ENCODE measurements around the gene SLC6A13. TPM values are rescaled to one million over a fixed set of nuclear protein-coding genes. Genes with fewer than 3 reads are reported as not detected.

The SLC6A13 gene
- polyA plus RNA-seq, 1 donor (not counting 4 experiments of a cell fraction or from before 2014, with no cell fraction given) = 0.33 TPM

- Histone ChIP-seq H2AFZ (ENCODE audit: control insufficient read depth, low read length) (no peak overlapping the region), H3K27me3 (ENCODE audit: control insufficient read depth, extremely low read depth, insufficient read depth, low read length) (peaks cover 18% of the 10 kb centered on the region), H4K20me1 (ENCODE audit: control insufficient read depth, extremely low read depth, insufficient read depth, low read length) (no peaks in the 10 kb centered on the region), H3K9ac (ENCODE audit: control insufficient read depth, extremely low read depth, insufficient read depth, low read length) (no peak overlapping the region), H3K79me2 (ENCODE audit: control insufficient read depth, insufficient read depth, low read length) (no peaks in the 10 kb centered on the region), H3K36me3 (ENCODE audit: control insufficient read depth in 2 of 2, extremely low read depth in 1 of 2, insufficient read depth in 2 of 2, low read length in 2 of 2) (no peaks in the 10 kb centered on the region), H3K27ac (ENCODE audit: control insufficient read depth, insufficient read depth, low read length) (no peak overlapping the region), H3K9me3 (ENCODE audit: control insufficient read depth, low read depth, low read length) (no peaks in the 10 kb centered on the region), H3K4me1 (ENCODE audit: control insufficient read depth, extremely low read depth, insufficient read depth, low read length) (no peaks in the 10 kb centered on the region), H3K4me2 (ENCODE audit: control insufficient read depth, extremely low read depth, insufficient read depth, low read depth, low read length) (no peak overlapping the region), H3K9me1 (ENCODE audit: control insufficient read depth, extremely low read depth, insufficient read depth, low read length) (no peaks in the 10 kb centered on the region), H3K4me3 (ENCODE audit: control insufficient read depth in 2 of 3, extremely low read depth in 1 of 3, insufficient read depth in 2 of 3, low read depth in 1 of 3, low read length in 3 of 3) (no peak overlapping the region)
- FAIRE-seq = no peak
- TF ChIP-seq CTCF (optimal IDR thresholded peaks at IDR 0.05 in 1 of 3, IDR thresholded peaks at IDR 0.05 in 1 of 3, conservative IDR thresholded peaks at IDR 0.05 in 1 of 3; ENCODE audit: extremely low read depth in 1 of 3, insufficient read depth in 2 of 3, low read length in 3 of 3) (no peak), EZH2 (IDR thresholded peaks at IDR 0.05; ENCODE audit: low read length) (no peak)
- no peak for DNase-seq (ENCODE audit: low read depth, low spot score)
- dilution Hi-C loops (cut with MboI; ENCODE audit: extremely low pct_ligation_motif_present, low sequenced_read_pairs) = no loop called here
These were observed 36.2 kb downstream of the SLC6A13 start for GRCh38 chr12:226401-226800.

GRCh38 chr12:225012-225411 lies 37.6 kb downstream of the SLC6A13 start:
- Histone ChIP-seq H3K4me2 (ENCODE audit: control insufficient read depth, extremely low read depth, insufficient read depth, low read depth, low read length) (no peak overlapping the region), H3K36me3 (ENCODE audit: control insufficient read depth in 2 of 2, extremely low read depth in 1 of 2, insufficient read depth in 2 of 2, low read length in 2 of 2) (no peaks in the 10 kb centered on the region), H3K9me3 (ENCODE audit: control insufficient read depth, low read depth, low read length) (no peaks in the 10 kb centered on the region), H3K4me1 (ENCODE audit: control insufficient read depth, extremely low read depth, insufficient read depth, low read length) (no peaks in the 10 kb centered on the region), H2AFZ (ENCODE audit: control insufficient read depth, low read length) (no peak overlapping the region), H3K27me3 (ENCODE audit: control insufficient read depth, extremely low read depth, insufficient read depth, low read length) (peaks cover 19% of the 10 kb centered on the region), H3K9ac (ENCODE audit: control insufficient read depth, extremely low read depth, insufficient read depth, low read length) (no peak overlapping the region), H3K4me3 (ENCODE audit: control insufficient read depth in 2 of 3, extremely low read depth in 1 of 3, insufficient read depth in 2 of 3, low read depth in 1 of 3, low read length in 3 of 3) (no peak overlapping the region), H3K9me1 (ENCODE audit: control insufficient read depth, extremely low read depth, insufficient read depth, low read length) (no peaks in the 10 kb centered on the region), H4K20me1 (ENCODE audit: control insufficient read depth, extremely low read depth, insufficient read depth, low read length) (no peaks in the 10 kb centered on the region), H3K27ac (ENCODE audit: control insufficient read depth, insufficient read depth, low read length) (no peak overlapping the region), H3K79me2 (ENCODE audit: control insufficient read depth, insufficient read depth, low read length) (no peaks in the 10 kb centered on the region)
- TF ChIP-seq CTCF (optimal IDR thresholded peaks at IDR 0.05 in 1 of 3, IDR thresholded peaks at IDR 0.05 in 1 of 3, conservative IDR thresholded peaks at IDR 0.05 in 1 of 3; ENCODE audit: extremely low read depth in 1 of 3, insufficient read depth in 2 of 3, low read length in 3 of 3) (no peak), EZH2 (IDR thresholded peaks at IDR 0.05; ENCODE audit: low read length) (no peak)
- no peak for FAIRE-seq
- dilution Hi-C loops (cut with MboI; ENCODE audit: extremely low pct_ligation_motif_present, low sequenced_read_pairs) = no loop called here
- DNase-seq (ENCODE audit: low read depth, low spot score) = no peak

Measured in keratinocyte (primary cell).